Femur (tissue), 1 donor: ENCODE data around the gene TEX53.

Source experiments
- DNase-seq: peaks from one replicate; pipeline ENCODE4 v3.0.0-alpha.2; 2017

Gene TEX53

DNA sequence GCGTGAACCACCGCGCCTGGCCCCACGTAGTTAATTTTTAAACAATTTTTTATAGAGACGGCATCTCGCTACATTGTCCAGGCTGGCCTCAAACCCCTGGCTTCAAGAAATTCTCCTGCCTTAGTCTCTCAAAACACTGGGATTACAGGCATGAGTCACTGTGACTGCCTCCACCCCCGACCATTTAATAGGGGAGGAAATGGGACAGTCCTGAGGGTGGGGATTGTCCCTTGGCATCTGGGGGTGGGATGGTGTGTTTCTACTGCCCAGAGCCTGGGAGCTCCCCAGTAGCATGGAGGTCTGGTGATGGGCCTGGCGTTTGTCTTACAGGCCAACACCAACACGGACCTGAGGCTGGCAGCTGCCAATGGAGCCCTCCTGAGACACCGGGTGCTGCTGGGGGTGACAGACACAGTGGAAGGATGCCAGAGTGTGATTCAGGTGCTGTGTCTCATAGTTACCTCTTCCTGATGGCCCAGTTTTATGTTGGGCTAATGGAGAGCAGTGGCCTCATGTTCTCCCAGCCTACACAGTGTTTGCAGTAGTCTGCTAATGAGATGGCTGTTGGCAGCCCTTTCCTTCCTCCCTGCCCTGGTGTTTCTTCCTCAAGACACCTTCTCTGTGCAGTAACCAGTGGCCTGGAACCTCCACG is 24.0 kb downstream of the TEX53 start:
- DNase-seq, result no peak

DNA sequence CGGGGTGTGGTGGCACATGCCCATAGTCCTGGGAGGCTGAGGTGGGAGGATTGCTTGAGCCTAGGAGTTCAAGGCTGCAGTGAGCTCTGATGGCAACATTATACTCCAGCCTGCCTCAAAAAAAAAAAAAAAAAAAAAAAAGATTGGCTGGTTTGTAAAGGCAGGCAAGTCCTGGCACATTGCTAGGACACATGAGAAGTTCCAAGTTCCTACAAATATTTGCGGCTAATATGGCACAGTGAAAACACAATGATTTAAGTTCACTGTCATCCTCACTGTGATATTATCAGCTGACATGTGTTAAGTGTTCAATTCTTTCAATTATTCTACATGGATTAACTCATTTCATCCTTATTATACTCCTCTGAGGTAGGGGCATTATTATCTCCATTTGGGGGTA is 26.4 kb downstream of the TEX53 start:
- no peak for DNase-seq

DNA sequence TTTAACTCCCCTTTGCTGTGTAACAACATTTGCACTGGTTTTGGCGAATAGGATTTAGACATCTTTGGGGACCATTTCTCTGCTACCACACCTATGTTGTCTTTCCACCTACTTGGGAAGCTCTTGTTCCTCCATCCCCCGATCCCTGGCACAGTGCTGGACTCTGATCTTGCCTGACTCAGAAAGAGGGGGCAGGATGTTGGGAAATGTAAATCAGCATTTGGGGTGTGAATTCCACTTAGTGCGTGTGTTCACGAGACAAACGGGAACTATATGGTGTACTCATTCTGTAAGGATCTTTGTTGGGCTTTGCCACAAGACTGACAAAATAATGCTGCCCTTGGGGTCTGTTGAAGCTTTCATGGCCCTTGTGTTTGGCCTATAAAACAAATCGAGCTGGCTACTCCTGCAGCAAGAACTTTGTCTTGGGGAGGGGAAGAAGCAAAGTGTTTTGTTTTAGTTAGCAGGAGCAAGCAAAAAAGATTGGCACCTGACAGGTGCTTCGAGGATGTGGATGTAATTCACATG is 28.0 kb downstream of the TEX53 start:
- no peak for DNase-seq

DNA sequence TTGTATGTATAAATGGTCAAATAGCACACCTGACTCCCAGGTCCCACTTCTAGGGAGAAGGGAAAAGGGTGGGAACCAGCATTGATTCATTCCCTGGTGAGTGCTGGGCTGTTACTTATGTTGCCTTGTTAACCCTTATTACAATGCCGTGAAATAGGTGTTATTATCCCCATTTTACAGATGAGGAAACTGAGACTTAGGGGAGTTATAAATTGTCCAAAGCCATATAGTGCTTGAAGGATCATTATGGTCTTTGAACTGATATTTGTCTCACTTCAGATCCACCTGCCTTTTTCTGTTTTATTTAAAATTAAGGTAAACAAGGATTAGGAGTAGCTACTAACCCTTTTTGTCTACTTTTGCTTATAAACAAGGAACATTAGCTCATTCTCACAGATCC is 30.1 kb downstream of the TEX53 start:
- DNase-seq, result no peak

DNA sequence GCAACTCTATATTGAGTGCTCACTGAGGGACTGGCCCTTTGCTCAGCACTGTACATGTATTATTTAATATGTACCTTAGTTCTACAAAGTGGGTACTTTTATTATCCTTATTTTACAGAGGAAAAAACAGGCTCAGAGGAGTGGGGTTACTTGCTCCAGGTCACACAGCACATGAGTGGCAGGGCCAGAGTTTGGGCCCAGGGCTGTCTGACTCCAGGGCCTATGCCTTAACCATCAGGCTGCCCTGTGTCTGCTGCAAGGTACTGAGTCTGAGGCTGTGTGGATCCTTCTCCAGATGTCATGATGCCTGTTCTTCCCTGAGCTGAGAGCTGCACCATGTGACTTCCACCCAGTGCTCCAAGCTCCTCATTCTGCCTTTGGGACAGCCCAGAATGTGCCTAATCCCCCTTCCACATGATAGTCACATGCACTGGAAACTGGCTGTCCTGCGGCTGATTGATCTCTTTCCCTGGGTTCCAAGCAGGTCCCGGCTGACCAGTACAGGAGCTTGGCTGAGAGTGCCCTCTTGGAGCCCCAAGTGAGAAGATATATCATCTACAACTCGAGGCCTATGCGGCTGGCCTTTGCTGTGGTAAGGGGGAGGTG is 31.1 kb downstream of the TEX53 start:
- DNase-seq, result no peak

DNA sequence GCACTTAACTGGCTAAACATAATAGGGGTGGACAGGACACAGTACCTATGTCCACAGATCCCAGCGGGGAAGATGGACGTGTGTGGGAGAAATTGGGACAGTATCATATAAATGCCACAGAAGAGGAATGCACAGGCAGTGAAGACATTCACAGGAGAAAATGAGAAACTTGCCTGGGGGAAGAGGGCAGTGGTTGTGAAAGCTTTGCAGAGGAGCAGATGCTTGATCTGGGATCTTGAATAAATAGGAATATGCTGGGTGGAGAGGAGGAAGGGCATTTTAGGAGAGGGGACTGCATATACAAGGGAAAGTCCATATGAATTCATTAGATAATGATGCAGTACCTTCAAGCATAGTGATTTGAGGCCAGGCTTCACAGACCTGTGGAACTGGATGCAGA is 32.9 kb downstream of the TEX53 start:
- DNase-seq, result no peak

DNA sequence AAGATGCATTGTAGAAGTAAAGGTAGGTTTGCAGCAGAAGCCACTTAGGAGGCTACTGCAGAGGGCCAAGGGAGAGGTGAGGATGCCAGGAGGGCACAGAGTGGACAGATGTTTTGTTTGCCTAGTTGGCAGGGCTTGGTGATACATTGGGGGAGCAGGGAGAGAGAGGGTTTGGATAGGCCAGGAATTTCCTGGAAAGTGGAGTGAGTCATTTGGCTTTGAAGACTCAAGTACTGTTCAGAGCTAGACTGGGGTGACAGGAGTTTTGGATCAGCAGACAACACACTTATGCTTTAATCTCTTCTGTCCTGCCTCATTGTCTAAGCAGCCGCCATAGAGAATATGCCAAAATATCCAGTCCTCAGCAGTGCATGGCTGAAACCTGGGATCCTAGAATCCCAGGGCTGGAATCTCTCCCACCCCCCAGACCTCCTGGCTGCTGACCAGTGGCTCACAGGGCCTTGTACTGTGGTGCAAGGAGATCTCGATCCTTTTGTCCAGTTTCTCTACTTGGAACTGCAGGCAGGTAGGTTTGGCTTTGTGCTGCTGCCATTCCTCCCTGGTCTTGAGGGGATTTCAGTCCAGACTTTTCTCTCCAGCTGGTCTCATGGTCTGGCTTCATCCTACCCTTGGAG is 35.5 kb downstream of the TEX53 start:
- DNase-seq, result no peak

DNA sequence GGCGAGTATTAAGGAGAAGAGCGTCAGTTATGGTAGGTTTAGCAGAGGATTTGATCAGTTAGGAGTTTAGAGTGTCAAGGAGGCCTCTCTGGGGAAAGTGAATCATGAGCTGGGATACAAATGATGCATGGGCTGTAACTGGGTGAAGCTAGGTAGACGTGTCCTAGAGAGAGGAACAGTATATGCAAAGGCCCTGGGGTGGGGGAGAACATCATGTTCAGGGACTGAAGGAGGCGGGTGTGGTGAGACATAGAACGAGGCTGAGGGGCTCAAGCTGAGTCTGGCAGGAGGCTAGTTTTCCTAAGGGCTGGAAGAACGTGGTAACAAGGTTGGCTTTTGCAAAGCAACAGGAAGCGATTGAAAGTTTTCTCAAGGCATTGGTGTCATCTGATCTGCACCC is 36.0 kb downstream of the TEX53 start:
- DNase-seq, result no peak

DNA sequence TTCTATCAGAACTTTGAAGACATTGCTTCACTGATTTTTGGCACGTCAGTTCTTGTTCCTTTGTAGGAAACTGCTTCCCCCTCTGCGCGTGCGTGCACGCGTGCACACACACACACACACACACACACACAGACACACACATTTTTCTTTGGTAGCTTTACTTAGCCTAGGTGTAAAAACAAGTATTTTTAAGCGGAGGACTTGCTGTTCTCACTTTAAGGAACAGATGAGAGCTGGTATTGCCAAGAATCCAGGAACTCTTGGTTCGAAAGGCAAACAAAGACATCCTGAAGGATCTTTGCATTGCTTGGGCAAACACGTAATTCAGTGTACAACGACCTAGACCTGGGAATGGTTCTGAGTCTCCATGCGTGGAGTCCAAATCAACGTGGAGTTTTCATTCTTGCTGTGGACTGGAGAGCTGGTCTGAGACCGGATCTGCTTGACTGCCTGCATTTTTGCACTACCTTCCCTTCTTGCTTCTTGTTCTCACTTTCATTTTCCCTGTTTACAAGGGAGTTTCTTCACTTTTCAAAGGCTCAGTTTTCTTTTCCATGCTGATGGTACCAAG is 38.3 kb downstream of the TEX53 start:
- no peak for DNase-seq

DNA sequence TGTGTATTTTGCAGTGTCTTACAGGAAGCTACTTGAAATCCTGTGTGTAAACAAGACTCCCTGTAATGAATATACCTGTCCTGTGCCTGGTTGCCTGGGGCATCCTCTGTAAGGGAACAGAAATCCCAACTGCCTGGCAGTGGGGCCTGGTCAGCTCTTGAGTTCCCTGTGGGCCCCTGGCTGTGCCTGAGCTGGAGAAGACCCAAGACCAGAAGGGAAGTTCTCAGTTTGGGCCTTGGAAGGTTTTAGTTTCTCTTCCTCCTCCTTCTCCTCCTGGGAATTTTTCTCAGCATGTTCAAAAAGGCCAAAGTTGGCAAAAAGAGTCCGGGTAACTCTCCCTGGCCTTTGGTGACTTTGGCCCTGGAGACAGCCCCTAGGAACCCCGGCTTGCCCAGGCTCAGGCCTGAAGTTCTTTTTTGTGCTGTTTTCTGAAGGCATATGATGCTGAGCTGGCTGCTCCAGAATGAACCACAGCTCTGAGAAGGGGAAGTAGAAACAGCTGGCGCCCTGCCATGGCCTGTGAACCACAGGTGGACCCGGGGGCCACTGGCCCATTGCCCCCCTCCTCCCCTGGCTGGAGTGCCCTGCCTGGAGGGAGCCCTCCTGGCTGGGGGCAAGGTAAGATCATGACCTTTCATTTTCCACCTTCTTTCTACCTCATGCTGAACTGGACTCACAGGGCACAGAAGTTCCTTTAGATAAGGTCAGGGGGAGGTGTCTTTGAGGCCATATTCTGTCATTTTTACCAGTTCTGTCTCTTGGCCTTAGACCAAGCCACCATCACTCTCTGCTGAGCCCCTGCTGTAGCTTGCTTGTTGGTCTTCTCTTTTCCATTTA is 40.7 kb downstream of the TEX53 start:
- DNase-seq, result peak; percentile 70

DNA sequence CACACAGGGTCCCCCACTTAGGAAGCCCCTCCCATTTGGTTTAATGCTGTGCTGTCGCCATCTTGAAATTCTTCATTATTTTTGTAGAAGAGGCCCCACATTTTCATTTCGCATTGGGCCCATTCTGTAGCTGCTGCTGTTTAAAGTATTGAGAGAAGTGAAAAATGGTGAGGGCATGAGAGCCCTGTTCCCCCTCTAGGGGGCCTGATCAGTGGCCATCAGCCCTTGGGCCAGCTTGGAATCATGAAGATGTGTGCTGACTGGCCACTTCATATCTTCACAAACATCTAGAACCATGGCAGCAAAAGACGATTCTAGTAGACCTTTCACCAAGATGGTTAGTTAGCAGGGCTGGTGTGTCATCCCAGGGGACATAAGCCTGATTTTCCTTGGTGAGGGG is 43.2 kb downstream of the TEX53 start:
- no peak for DNase-seq

DNA sequence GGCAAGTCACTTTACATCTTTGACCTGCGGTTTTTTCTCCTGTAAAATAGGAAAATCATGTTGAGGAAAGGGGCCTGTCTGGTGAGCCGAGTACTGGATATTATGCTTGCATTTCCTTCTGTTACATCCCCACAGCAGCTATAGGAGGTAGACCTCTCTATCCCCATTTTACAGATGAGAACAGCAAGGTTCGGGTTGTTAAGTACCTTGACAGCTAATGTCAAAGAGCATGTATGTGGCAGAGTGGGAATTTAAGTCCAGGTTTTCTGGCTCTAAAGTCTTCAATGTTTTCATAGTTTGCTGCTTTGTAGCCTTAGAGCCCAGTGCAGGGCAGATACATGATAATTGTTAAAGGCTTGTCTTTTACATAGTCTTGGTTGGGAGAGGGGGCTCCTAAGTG is 43.7 kb downstream of the TEX53 start:
- no peak for DNase-seq

DNA sequence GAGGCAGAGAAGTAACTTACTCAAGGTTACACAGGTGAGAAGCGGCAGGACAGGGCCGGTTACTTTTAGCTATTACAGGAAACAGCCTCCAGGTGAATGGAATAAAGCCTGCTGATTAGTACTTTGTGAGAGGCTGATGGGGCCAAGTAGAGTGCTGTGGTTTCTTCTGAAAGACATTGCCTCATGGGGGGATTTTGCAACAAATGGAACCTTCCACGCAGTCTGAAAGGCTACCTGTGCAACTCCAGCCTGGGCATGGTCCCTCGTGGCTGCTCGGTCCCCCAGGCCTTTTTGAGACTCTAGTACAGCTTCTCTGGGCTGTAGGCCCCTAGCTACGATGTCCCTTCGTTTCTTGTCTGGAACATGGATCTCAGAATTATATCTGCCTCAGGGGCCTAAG is 44.5 kb downstream of the TEX53 start:
- DNase-seq, result no peak

DNA sequence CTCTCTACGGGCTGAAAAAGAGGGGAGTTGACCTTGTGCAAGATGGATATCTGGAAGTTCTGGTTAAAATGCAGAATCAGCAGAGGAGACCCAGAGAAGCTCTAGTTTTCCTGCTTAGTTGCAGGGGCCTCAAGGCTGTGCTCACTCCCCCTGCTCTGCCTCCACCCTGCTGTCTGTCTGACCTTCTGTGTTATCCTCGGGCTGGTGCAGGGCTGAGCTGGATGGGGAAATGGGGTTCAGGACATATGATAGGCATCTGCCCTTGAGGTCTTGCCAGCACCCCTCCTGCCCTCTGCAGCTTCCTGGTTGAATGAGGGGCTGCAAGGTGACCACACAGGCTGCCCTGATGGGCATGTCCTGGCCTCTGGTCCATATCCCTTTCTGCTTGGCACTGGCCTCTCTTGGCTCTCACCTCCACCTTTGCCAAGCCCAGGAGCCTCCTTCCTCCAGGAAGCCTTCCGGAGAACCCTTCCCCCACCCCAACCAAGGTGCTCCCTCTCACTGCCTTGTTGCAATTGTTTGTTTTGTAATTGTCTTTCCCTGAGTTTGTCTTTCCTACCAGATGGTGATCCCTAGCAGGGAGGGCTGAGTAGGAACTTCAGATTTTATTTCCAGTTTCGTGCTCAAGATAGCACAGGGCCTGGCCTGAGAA is 45.2 kb downstream of the TEX53 start:
- no peak for DNase-seq

DNA sequence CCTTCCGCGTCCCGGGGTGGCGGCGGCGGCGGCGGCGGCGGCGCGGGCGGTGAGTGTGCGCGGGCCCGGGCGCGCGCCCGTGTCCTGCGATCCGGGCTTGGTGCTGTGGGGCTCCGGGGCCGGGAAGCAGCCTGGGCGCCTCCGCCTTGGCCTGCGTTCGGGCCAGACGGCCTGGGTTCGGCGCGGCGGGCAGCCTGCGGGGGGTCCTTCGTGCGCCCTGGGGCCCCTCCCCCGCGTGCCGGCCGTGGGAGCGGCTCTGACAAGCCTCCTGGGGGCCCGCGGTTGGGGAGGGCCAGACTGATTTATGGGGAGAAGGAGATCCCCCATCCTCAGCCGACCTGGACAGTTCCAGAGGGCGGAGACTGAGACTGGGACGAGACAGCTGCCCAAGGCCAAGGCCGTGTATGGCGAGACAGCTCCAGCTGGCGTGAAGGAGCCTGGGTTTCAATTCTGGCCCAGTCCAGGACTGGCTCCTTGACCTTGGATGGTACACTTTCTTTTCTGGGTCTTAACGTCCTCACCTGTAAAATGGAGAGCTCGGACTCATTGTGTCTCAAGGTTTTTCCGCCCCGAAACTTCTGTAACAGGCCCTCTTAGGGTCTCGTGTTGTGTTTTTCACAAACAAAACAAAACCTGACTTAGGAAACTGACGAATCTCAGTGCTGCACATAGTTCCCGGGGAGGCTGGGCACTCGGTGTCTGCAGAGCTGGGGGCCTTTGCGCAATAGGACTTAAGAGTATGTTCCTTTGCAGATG is 45.9 kb downstream of the TEX53 start:
- peak; percentile 76 for DNase-seq

DNA sequence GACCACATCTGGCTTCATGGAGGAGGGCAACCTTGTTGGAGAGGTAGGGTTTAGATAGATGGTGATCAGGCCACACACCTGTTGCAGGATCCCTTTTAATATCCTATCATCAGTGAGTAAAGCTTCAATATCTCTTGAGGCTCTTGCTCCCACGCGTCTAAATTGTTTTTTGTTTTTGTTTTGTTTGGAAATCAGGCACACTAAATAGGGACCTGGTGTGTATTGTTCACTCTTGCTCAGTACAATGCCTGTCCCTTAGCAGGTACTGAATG is 49.1 kb downstream of the TEX53 start:
- DNase-seq, result no peak

DNA sequence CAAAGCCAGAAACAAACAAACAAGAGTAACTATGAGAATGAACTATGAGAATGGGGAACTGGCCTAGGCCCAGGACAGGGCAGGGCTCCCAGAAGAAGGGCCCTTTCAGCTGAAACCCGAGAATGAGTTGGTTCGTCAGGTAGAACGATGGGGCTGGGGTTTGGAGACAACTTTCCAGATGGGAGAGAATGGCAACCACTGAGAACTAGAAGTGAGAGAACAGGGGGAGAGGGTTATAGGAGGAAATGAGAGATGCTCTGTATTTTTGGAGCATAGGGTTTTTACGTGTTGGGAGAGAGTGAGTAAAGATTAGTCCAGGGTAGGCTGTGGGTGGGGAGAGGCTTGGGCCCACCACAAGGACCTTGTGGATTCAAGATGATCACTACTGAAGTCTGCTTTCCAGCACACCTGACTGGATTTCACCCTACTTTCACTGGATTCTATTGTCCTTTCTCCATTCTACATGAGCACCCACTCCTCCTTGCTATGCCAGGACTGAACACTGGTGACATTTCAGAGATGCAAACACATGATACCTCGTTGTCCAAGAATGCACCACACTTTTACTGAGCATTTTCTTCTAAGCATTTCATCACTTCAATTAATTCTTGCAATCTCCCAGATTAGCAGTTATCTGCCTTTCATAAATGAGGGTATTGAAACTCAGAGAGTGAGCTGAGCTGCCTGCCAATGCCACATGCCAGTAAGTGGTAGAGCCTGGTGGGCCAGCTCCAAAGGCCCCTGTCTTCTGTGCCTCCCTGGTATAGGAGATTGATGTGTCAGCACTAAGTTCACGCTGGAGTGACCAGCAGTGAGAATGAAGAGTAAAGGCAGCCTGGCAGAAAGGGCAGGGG is 49.7 kb downstream of the TEX53 start:
- DNase-seq, result no peak

DNA sequence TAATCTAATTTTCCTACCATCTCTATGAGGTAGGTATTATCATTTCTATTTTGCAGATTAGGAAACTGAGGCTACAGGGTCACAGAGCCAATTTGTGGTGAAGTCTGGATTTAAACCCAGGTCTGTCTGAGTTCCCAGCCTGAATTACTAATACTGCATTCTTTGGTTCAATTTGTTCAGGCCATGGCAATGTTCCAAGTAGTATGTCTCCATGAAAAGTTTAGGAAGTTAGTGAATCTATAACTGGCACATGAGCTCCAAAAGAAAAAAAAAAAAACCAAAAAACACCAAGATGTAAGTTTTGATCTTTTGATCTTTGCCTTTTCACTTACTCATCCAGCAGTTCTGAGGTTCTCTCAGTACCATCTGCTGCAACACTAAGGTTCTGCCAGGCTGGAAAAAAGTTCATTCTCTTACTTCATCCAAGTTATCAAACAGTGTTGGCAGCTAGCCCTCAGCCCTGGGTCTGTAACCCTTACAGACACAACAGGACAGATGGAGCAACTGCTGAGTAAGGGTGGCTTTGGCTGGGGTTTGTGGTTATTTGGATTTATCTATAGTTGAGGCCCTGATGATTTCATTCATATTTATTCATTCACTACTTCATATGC is 50.9 kb downstream of the TEX53 start:
- no peak for DNase-seq
